Panc1 (cell line): ENCODE measurements around the gene CHRNG.

Experiments used
- CTCF ChIP-seq: fragments of 450-650 bp; IDR thresholded peaks from 2 replicates; pipeline ENCODE4 v1.5.1; 2017; ENCODE audit warnings: mild to moderate bottlenecking
- POLR2AphosphoS5 ChIP-seq: IDR thresholded peaks from 2 replicates; pipeline ENCODE4 v1.6.1; 2012; ENCODE audit warnings: mild to moderate bottlenecking, low read depth, low read length, moderate library complexity
- REST ChIP-seq, 2 experiments: IDR thresholded peaks; 2 replicates each; pipeline ENCODE4 v1.6.1; 2011 to 2012; ENCODE audit warnings: low read depth in 2 of 2, control low read depth in 1 of 2, low read length in 1 of 2, mild to moderate bottlenecking in 1 of 2, moderate library complexity in 1 of 2; ENCODE audit not compliant: insufficient read depth in 1 of 2
- SIN3A ChIP-seq: IDR thresholded peaks from 2 replicates; pipeline ENCODE4 v1.6.1; 2012; ENCODE audit warnings: low read depth, mild to moderate bottlenecking, low read length, moderate library complexity, borderline replicate concordance; ENCODE audit not compliant: insufficient read depth
- TCF7L2 ChIP-seq: IDR thresholded peaks from 2 replicates; pipeline ENCODE4 v1.6.1; 2011; ENCODE audit warnings: mild to moderate bottlenecking, low read depth, low read length, inconsistent platforms

GRCh38 chr2:232539298-232540231 is at the start of gene CHRNG:
- TF ChIP-seq POLR2AphosphoS5 (no peak), CTCF (no peak), REST (IDR thresholded peaks at IDR 0.05; ENCODE audit: insufficient read depth in 1 of 2, low read depth in 2 of 2, low read length in 1 of 2) (no peak), TCF7L2 (no peak), SIN3A (no peak)
